GM23248 (cell line): ENCODE results near the gene DNAI7. TPM values are rescaled to one million over a fixed set of nuclear protein-coding genes. Genes with fewer than 3 reads are reported as not detected.
A peak's percentile ranks its signal among the peaks of the same experiment; 100 is the strongest.

Experiments
- DNase-seq: peaks from one replicate; pipeline ENCODE4 v3.0.0-alpha.2; 2015
- H2AFZ ChIP-seq: fragments of 200-600 bp; sonication (generic); 2 replicates; pipeline ENCODE4 v1.6.1; 2016; ENCODE audit warnings: antibody characterized with exemption
- H3F3A ChIP-seq: fragments of 200-600 bp; sonication (generic); 2 replicates; pipeline ENCODE4 v1.6.1; 2016; ENCODE audit warnings: mild to moderate bottlenecking, antibody characterized with exemption, mixed run types; ENCODE audit not compliant: insufficient read depth
- H3K27ac ChIP-seq: fragments of 200-600 bp; sonication (generic); 2 replicates; pipeline ENCODE4 v1.5.1; 2016; ENCODE audit warnings: mild to moderate bottlenecking
- H3K27me3 ChIP-seq: fragments of 200-600 bp; sonication (generic); replicated peaks from 2 replicates; pipeline ENCODE4 v1.6.1; 2016; ENCODE audit warnings: mild to moderate bottlenecking; ENCODE audit not compliant: insufficient read depth
- H3K36me3 ChIP-seq: fragments of 200-600 bp; sonication (generic); 2 replicates; pipeline ENCODE4 v1.6.1; 2016; ENCODE audit warnings: low read depth, mild to moderate bottlenecking
- H3K4me1 ChIP-seq: fragments of 200-600 bp; sonication (generic); 2 replicates; pipeline ENCODE4 v1.6.1; 2016; ENCODE audit warnings: mild to moderate bottlenecking; ENCODE audit not compliant: insufficient read depth
- H3K4me2 ChIP-seq: fragments of 200-600 bp; sonication (generic); one replicate; pipeline ENCODE4 v1.6.1; 2016; ENCODE audit warnings: mild to moderate bottlenecking; ENCODE audit not compliant: unreplicated experiment
- H3K4me3 ChIP-seq: fragments of 200-600 bp; sonication (generic); 2 replicates; pipeline ENCODE4 v1.5.1; 2016; ENCODE audit warnings: mild to moderate bottlenecking
- H3K79me2 ChIP-seq: fragments of 200-600 bp; sonication (generic); 2 replicates; pipeline ENCODE4 v1.6.1; 2016; ENCODE audit warnings: mild to moderate bottlenecking; ENCODE audit not compliant: insufficient read depth
- H3K9ac ChIP-seq: fragments of 200-600 bp; sonication (generic); 2 replicates; pipeline ENCODE4 v1.6.1; 2016; ENCODE audit warnings: mild to moderate bottlenecking
- H3K9me2 ChIP-seq: fragments of 200-600 bp; sonication (generic); 2 replicates; pipeline ENCODE4 v1.6.1; 2016; ENCODE audit warnings: mixed run types, mild to moderate bottlenecking, moderate library complexity; ENCODE audit not compliant: insufficient read depth
- H3K9me3 ChIP-seq: fragments of 200-600 bp; sonication (generic); one replicate; pipeline ENCODE4 v1.6.1; 2017; ENCODE audit warnings: low read depth
- H4K20me1 ChIP-seq: fragments of 200-600 bp; sonication (generic); 2 replicates; pipeline ENCODE4 v1.6.0; 2016; ENCODE audit not compliant: insufficient read depth
- EZH2 ChIP-seq: fragments of 200-600 bp; sonication (generic); IDR thresholded peaks from 2 replicates; pipeline ENCODE4 v1.6.1; 2018; ENCODE audit warnings: antibody characterized with exemption, mild to moderate bottlenecking; ENCODE audit not compliant: insufficient read depth, poor library complexity, severe bottlenecking
- EZH2phosphoT487 ChIP-seq: fragments of 200-600 bp; sonication (generic); IDR thresholded peaks from 2 replicates; pipeline ENCODE4 v1.6.1; 2018; ENCODE audit warnings: antibody characterized with exemption, moderate library complexity, mild to moderate bottlenecking, low read depth; ENCODE audit not compliant: insufficient read depth
- WGBS, 2 experiments: methylation state at CpG; one replicate each; pipeline ENCODE4 v1.1.6; 2015 to 2017; ENCODE audit warnings: low lambda C conversion rate in 2 of 2, low coverage in 1 of 2; ENCODE audit errors: missing lambda C conversion rate in 2 of 2; 5-methylcytosine and 5-hydroxymethylcytosine counted together
- in situ Hi-C: fragments of 300-500 bp; cut with MboI; formaldehyde crosslinking; loops from 2 replicates; pipeline ENCODE4 v1.15.0; 2020
- polyA plus RNA-seq: library from polyadenylated mRNA; unstranded; fragments of >200 nt; fragmentation: Nextera tagmentation; extraction: Ambion mirVana; gene quantifications from 2 replicates; pipeline ENCODE4 v1.2.1, GENCODE V29; 2016
- total RNA-seq: library from RNA; depleted of rRNA; stranded (reverse); fragments of >200 nt; shearing (Covaris generic); gene quantifications from 2 replicates; pipeline ENCODE4 v1.2.3, GENCODE V29; 2014

The DNAI7 gene
- total and polyA plus RNA-seq, 2 experiments from 2014 or later: not detected

DNA sequence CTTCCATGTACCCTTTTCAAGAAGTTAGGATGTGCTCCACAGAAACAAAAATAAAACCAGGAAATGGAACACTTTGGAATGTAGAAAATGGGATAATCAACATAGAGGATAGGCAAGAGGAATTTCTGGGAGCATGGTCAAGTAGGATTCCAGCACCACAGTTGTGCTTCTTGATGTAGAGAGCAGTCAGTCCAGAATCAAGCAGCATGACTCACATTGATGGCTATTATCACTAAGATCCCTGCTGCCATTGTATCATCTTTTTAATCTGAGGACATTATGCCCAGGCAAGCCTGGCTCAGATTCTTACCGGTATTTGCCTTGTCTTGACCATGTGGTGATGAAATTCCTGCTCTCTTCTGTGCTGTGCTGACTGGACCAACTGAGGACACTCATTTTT lies 5.7 kb upstream of the DNAI7 start:
- Histone ChIP-seq H3K4me3 (no peak overlapping the region), H3K4me1 (peaks cover 14% of the 10 kb centered on the region; the same call in 1 of the 2 replicates), H2AFZ (no peak overlapping the region), H3K9me2 (no peaks in the 10 kb centered on the region), H3F3A (peaks cover 21% of the 10 kb centered on the region), H3K9me3 (no peaks in the 10 kb centered on the region), H3K9ac (no peak overlapping the region), H3K27ac (peak overlapping the region; percentile 1; the same call in 1 of the 2 replicates), H4K20me1 (no peaks in the 10 kb centered on the region), H3K36me3 (peaks cover 6% of the 10 kb centered on the region; the same call in 1 of the 2 replicates), H3K27me3 (no peaks in the 10 kb centered on the region), H3K4me2 (no peak overlapping the region), H3K79me2 (peaks cover 16% of the 10 kb centered on the region)
- in situ Hi-C loops: no loop called here
- 97 to 100% methylated on average over 1 of the region's 1 CpG for WGBS, 2 experiments
- TF ChIP-seq EZH2phosphoT487 (no peak), EZH2 (no peak)
- peak; percentile 39 for DNase-seq

DNA sequence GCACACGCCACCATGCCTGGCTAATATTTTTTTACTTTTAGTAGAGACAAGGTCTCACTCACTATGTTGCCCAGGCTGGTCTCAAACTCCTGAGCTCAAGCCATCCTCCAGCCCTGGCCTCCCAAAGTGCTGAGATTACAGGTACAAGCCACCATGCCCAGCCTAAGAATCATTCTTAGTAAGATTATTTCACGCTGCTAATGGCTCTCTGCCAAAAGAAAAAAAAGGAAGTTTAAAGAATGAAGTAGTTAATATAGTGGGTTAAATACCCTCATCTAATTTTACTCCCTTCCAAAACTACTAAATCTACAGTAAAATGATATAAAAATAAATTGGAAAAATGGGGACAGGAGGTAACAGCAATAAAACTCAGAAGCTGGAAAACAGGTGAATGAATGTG lies 2.6 kb upstream of the DNAI7 start:
- no peaks in the 10 kb centered on the region for H3K9me3 ChIP-seq
- TF ChIP-seq EZH2phosphoT487 (no peak), EZH2 (no peak)
- in situ Hi-C loops: no loop called here

GRCh38 chr12:25194722-25195055 lies 271 bp downstream of the DNAI7 start:
- TF ChIP-seq EZH2 (no peak), EZH2phosphoT487 (no peak)
- peaks cover 17% of the 10 kb centered on the region for H3K79me2 ChIP-seq
- in situ Hi-C loops: no loop called here
- no peaks in the 10 kb centered on the region for H3K9me3 ChIP-seq
- peak overlapping the region; percentile 96 for H2AFZ ChIP-seq
- no peak for DNase-seq
- peak overlapping the region; percentile 91 for H3K4me2 ChIP-seq
- no peaks in the 10 kb centered on the region for H4K20me1 ChIP-seq
- peak overlapping the region; percentile 86 for H3K4me3 ChIP-seq
- no peaks in the 10 kb centered on the region for H3K27me3 ChIP-seq
- H3K27ac ChIP-seq: peak overlapping the region; percentile 85
- H3K4me1 ChIP-seq: peaks cover 5% of the 10 kb centered on the region; the same call in 1 of the 2 replicates
- no peaks in the 10 kb centered on the region for H3K36me3 ChIP-seq
- 2 to 3% methylated on average over 11 of the region's 11 CpGs for WGBS, 2 experiments
- no peaks in the 10 kb centered on the region for H3K9me2 ChIP-seq
- peaks cover 12% of the 10 kb centered on the region; the same call in 1 of the 2 replicates for H3F3A ChIP-seq
- peak overlapping the region; percentile 88 for H3K9ac ChIP-seq

More for the DNA sequence above, 2.6 kb upstream of the DNAI7 start:
- H3K9ac ChIP-seq: no peak overlapping the region
- peaks cover 14% of the 10 kb centered on the region; the same call in 1 of the 2 replicates for H3K4me1 ChIP-seq
- H3K27ac ChIP-seq: no peak overlapping the region
- no peak overlapping the region for H3K4me3 ChIP-seq
- no peaks in the 10 kb centered on the region for H4K20me1 ChIP-seq
- H3K36me3 ChIP-seq: no peaks in the 10 kb centered on the region
- no peaks in the 10 kb centered on the region for H3K9me2 ChIP-seq
- no peak overlapping the region for H2AFZ ChIP-seq
- H3K79me2 ChIP-seq: peaks cover 17% of the 10 kb centered on the region
- H3K27me3 ChIP-seq: no peaks in the 10 kb centered on the region
- DNase-seq: no peak
- H3K4me2 ChIP-seq: no peak overlapping the region
- peaks cover 24% of the 10 kb centered on the region for H3F3A ChIP-seq
- 92 to 98% methylated on average over 2 of the region's 2 CpGs for WGBS, 2 experiments

GRCh38 chr12:25194214-25194613 lies 746 bp downstream of the DNAI7 start:
- TF ChIP-seq EZH2 (no peak), EZH2phosphoT487 (no peak)
- in situ Hi-C loops: no loop called here
- Histone ChIP-seq H2AFZ (peak overlapping the region; percentile 96), H3K27me3 (no peaks in the 10 kb centered on the region), H3K4me1 (peaks cover 5% of the 10 kb centered on the region; the same call in 1 of the 2 replicates), H3K79me2 (peaks cover 17% of the 10 kb centered on the region), H3K36me3 (no peaks in the 10 kb centered on the region), H3K27ac (peak overlapping the region; percentile 85), H4K20me1 (no peaks in the 10 kb centered on the region), H3K9me3 (no peaks in the 10 kb centered on the region), H3K4me3 (peak overlapping the region; percentile 86), H3K4me2 (peak overlapping the region; percentile 91), H3F3A (peaks cover 12% of the 10 kb centered on the region; the same call in 1 of the 2 replicates), H3K9me2 (no peaks in the 10 kb centered on the region), H3K9ac (peak overlapping the region; percentile 88)
- peak; percentile 45 for DNase-seq
- WGBS, 2 experiments: 2 to 5% methylated on average over 1 of the region's 1 CpG

DNA sequence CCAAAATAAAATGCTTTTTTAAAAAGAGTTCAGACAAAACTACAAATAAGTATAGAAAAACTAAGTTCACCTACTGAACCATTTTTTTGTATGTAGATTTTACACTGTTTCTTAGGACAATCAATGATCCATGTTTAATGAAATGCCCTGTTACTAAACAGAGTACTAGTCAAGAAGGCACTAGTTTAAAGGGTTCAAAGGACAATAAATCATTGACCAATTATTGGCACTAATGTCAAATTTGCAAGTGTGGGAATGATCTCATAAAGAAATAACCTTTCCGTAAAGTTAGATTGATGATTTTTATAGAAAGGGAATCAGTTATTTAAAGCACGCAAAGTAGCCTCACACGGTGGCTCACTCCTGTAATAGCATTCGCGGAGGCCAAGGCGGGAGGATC lies 4.2 kb downstream of the DNAI7 start:
- H3F3A ChIP-seq: peaks cover 9% of the 10 kb centered on the region; the same call in 1 of the 2 replicates
- WGBS, 2 experiments: 94 to 95% methylated on average over 6 of the region's 6 CpGs
- H3K4me2 ChIP-seq: no peak overlapping the region
- no peak overlapping the region for H3K27ac ChIP-seq
- no peaks in the 10 kb centered on the region for H3K36me3 ChIP-seq
- H3K27me3 ChIP-seq: no peaks in the 10 kb centered on the region
- no peaks in the 10 kb centered on the region for H3K9me2 ChIP-seq
- H3K4me3 ChIP-seq: no peak overlapping the region
- no peak overlapping the region for H2AFZ ChIP-seq
- H4K20me1 ChIP-seq: no peaks in the 10 kb centered on the region
- H3K79me2 ChIP-seq: peaks cover 2% of the 10 kb centered on the region; the same call in 1 of the 2 replicates
- H3K4me1 ChIP-seq: peaks cover 5% of the 10 kb centered on the region
- no peak overlapping the region for H3K9ac ChIP-seq
- in situ Hi-C loops: no loop called here
- no peak for DNase-seq
- H3K9me3 ChIP-seq: no peaks in the 10 kb centered on the region
- TF ChIP-seq EZH2: no peak
- TF ChIP-seq EZH2phosphoT487: no peak
